D721Med (cell line): ENCODE data around the gene CUX1.

Experiments used
- DNase-seq: peaks from one replicate; pipeline ENCODE4 v3.0.0; 2011; ENCODE audit warnings: low spot score; ENCODE audit not compliant: insufficient read length
- FAIRE-seq: peaks from 2 replicates; lab custom pipeline; 2011; peaks lifted over from hg19 to GRCh38; lab: Jason Lieb, UNC
- CTCF ChIP-seq: IDR thresholded peaks from 2 replicates; pipeline ENCODE4 v1.5.1; 2012; ENCODE audit warnings: mild to moderate bottlenecking, control low read depth; ENCODE audit not compliant: insufficient read depth; ENCODE audit errors: missing control alignments

Gene CUX1

GRCh38 chr7:102291916-102292267, 474.5 kb downstream of the CUX1 start:
- FAIRE-seq (no peak), DNase-seq (no peak)
- no peak for TF ChIP-seq CTCF

- TF ChIP-seq CTCF: no peak
- DNase-seq: no peak
These were observed 475.7 kb downstream of the CUX1 start for GRCh38 chr7:102292813-102293798.

GRCh38 chr7:102294589-102294988, 477.2 kb downstream of the CUX1 start:
- DNase-seq (no peak), FAIRE-seq (no peak)
- no peak for TF ChIP-seq CTCF

More at GRCh38 chr7:102292813-102293798, 475.7 kb downstream of the CUX1 start:
- FAIRE-seq: no peak

GRCh38 chr7:102295346-102296178, 478.1 kb downstream of the CUX1 start:
- DNase-seq: no peak
- no peak for TF ChIP-seq CTCF
- FAIRE-seq: no peak

GRCh38 chr7:102296179-102296438, 478.7 kb downstream of the CUX1 start:
- DNase-seq: no peak
- TF ChIP-seq CTCF: no peak
- FAIRE-seq: no peak

- FAIRE-seq (no peak), DNase-seq (no peak)
- TF ChIP-seq CTCF: no peak
These were observed 479.1 kb downstream of the CUX1 start for GRCh38 chr7:102296514-102296913.
